SH-SY5Y (cell line): ENCODE results near the gene KANK4.

Source experiments
- GATA2 ChIP-seq: IDR thresholded peaks from 2 replicates; pipeline ENCODE4 v1.6.1; 2011; ENCODE audit warnings: mild to moderate bottlenecking, low read depth, low read length
- GATA3 ChIP-seq: IDR thresholded peaks from 2 replicates; pipeline ENCODE4 v1.6.1; 2011; ENCODE audit warnings: low read depth, mild to moderate bottlenecking, low read length, moderate library complexity

GRCh38 chr1:62271134-62271533 lies 48.1 kb downstream of the KANK4 start:
- TF ChIP-seq GATA3, result no peak
- no peak for TF ChIP-seq GATA2
